ENCODE data around the gene ATP2A2. TPM values are rescaled to one million over a fixed set of nuclear protein-coding genes. Genes with fewer than 3 reads are reported as not detected.

ATP2A2 gene
- total RNA-seq, 1 donor from 2014 or later: 1,955 TPM

DNA sequence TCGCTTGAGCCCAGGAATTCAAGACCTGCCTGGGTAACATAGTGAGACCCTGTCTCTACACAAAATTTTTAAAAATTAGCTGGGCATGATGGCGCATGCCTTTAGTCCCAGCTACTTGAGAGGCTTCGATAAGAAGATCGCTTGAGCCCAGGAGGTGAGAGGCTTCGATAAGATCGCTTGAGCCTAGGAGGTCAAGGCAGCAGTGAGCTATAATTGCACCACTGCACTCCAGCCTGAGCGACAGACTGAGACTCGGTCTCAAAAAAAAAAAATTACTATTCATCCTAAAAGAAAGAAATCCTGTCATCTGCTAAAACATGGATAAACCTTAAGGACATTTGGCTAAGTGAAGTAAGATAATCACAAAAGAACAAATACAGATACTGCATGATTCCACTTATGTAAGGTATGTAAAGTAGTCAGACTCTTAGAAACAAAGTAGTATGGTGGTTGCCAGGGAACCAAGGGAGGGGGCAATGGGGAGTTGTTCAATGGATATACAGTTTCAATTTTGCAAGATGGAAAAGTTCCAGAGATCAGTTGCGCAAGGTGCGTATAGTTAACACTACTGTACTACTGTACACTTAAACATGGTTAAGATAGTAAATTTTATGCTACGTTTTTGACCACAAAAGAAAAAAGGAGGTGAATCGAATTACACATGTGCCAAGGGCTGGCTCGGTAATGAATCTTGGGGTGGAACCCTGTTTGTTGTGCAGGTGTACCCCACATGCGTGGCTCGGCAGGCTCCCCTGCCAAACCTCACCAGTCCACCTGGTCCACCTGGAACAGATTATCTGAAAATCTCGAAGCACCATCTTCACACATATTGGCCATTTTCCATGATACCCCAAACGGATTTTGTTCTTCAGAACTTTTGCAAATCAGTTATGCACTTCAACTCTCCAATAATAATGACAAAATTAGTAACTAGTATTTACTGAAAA is 18.3 kb upstream of the ATP2A2 start:
- no peak for DNase-seq
- intact Hi-C loops (cut with micrococcal nuclease): no loop called here

DNA sequence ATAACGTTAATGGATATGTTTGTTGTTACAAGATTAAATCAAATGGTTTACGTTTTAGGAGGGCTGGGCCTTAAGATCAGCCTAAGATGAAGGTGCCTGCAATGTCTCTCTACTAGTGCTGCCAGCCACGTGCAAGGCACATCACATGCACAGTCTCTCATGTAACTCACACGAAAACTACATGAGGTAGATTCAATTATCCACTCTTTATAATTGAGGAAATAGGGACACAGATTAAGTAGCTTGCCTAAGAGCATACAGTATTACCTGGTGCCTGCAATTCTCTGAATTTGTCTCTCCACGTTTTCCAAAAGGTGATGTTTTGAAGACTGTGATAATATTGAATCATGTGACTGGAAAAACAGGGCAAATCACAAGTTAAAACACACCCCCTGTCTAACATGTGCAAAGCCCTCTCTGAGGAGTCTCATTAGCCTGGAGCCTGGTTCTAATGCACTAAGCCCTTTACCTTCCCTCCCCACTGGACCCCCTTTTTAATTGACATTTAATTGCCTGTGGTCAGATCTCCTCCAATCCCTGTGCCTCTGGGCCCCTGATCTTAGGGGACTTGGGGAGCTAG is 14.6 kb upstream of the ATP2A2 start:
- Histone ChIP-seq H3K4me1 (peaks cover 66% of the 10 kb centered on the region), H3K9me3 (replicated peaks) (no peaks in the 10 kb centered on the region), H3K36me3 (no peaks in the 10 kb centered on the region), H3K27me3 (ENCODE audit: low read depth) (no peaks in the 10 kb centered on the region), H3K27ac (replicated peaks) (peak overlapping the region; percentile 69), H3K4me3 (peak overlapping the region; percentile 32)
- intact Hi-C loops (cut with micrococcal nuclease): no loop called here
- TF ChIP-seq, protein P1, sequence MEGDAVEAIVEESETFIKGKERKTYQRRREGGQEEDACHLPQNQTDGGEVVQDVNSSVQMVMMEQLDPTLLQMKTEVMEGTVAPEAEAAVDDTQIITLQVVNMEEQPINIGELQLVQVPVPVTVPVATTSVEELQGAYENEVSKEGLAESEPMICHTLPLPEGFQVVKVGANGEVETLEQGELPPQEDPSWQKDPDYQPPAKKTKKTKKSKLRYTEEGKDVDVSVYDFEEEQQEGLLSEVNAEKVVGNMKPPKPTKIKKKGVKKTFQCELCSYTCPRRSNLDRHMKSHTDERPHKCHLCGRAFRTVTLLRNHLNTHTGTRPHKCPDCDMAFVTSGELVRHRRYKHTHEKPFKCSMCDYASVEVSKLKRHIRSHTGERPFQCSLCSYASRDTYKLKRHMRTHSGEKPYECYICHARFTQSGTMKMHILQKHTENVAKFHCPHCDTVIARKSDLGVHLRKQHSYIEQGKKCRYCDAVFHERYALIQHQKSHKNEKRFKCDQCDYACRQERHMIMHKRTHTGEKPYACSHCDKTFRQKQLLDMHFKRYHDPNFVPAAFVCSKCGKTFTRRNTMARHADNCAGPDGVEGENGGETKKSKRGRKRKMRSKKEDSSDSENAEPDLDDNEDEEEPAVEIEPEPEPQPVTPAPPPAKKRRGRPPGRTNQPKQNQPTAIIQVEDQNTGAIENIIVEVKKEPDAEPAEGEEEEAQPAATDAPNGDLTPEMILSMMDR (IDR thresholded peaks at IDR 0.05; ENCODE audit: borderline replicate concordance): no peak
- DNase-seq: no peak

More for the DNA sequence above, 18.3 kb upstream of the ATP2A2 start:
- H3K27me3 ChIP-seq (ENCODE audit: low read depth): no peaks in the 10 kb centered on the region
- peaks cover 31% of the 10 kb centered on the region for H3K4me1 ChIP-seq
- no peaks in the 10 kb centered on the region for H3K36me3 ChIP-seq
- TF ChIP-seq, protein P1 (IDR thresholded peaks at IDR 0.05; ENCODE audit: borderline replicate concordance): no peak
- H3K9me3 ChIP-seq (replicated peaks): no peaks in the 10 kb centered on the region
- peak overlapping the region; percentile 44 for H3K27ac ChIP-seq (replicated peaks)
- no peak overlapping the region for H3K4me3 ChIP-seq

DNA sequence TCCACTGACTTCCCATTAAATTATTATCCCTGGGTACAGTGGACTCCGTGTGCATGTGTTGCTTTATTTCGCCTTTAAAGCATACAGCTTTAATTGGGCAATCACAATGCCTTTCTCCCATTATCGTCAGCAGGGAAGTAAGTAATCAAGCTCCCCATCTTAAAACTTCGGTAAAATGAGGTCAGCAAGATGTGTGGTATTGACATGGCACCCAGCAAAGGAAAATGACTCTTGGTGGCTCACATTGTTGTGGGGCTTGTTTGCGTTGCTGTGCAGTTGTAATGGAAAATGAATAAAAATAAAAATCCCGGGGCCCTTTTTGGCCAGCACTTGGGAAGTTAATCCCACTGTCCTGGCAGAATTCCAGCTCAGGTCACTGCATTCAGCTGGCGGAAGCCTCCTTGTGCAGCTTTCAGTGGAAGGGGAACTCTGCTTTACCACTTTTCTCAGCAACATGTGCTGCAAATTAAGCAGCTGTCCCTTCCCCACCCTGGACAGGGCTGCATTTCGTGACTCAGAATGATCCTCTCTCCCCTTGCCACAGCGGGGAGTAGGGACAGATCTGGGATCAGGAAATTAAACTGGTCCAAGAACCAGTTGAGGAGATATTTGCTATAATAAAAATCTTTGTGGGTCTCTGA is 13.9 kb upstream of the ATP2A2 start:
- no peak for DNase-seq
- Histone ChIP-seq H3K4me1 (peaks cover 71% of the 10 kb centered on the region), H3K27me3 (ENCODE audit: low read depth) (no peaks in the 10 kb centered on the region), H3K9me3 (replicated peaks) (no peaks in the 10 kb centered on the region), H3K4me3 (peak overlapping the region; percentile 32), H3K36me3 (no peaks in the 10 kb centered on the region), H3K27ac (replicated peaks) (peak overlapping the region; percentile 69)
- intact Hi-C loops (cut with micrococcal nuclease): no loop called here
- TF ChIP-seq, protein P1 (IDR thresholded peaks at IDR 0.05; ENCODE audit: borderline replicate concordance): no peak

DNA sequence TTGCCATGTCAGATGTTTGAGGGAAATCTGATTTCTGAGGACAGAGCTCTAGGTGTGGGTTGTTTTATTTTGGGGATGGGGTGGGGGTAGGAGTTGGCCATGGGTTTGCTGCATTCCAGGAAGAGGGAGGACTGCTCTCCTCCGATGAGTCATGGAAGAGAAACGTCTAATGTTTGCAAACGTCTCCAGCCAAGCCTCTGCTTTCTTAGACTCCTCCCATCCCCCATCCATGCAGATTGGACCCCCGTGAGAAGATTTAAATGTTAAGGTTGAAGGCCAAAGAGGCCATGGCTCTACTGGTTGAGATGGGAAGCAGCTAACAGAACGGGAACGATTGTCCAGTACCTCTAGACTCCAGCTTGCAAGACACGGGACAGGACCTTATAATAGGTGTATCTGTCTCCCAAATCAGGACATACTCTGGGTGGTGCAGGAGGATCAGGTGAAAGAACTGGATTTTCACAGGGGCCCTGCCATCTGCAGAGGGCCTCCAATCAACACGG is 11.4 kb upstream of the ATP2A2 start:
- no peak overlapping the region for H3K4me3 ChIP-seq
- H3K9me3 ChIP-seq (replicated peaks): no peaks in the 10 kb centered on the region
- H3K4me1 ChIP-seq: peaks cover 60% of the 10 kb centered on the region
- no peak for DNase-seq
- TF ChIP-seq, protein P1 (IDR thresholded peaks at IDR 0.05; ENCODE audit: borderline replicate concordance): no peak
- intact Hi-C loops (cut with micrococcal nuclease): no loop called here
- H3K27ac ChIP-seq (replicated peaks): peak overlapping the region; percentile 80
- H3K27me3 ChIP-seq (ENCODE audit: low read depth): no peaks in the 10 kb centered on the region
- H3K36me3 ChIP-seq: no peaks in the 10 kb centered on the region

Measured in left ventricle myocardium inferior (tissue), 1 donor.